Measurements from ENCODE around the gene OR4E2. TPM values are rescaled to one million over a fixed set of nuclear protein-coding genes. Genes with fewer than 3 reads are reported as not detected.

OR4E2 gene
- total RNA-seq, 2 experiments from 2014 or later, result not detected

DNA sequence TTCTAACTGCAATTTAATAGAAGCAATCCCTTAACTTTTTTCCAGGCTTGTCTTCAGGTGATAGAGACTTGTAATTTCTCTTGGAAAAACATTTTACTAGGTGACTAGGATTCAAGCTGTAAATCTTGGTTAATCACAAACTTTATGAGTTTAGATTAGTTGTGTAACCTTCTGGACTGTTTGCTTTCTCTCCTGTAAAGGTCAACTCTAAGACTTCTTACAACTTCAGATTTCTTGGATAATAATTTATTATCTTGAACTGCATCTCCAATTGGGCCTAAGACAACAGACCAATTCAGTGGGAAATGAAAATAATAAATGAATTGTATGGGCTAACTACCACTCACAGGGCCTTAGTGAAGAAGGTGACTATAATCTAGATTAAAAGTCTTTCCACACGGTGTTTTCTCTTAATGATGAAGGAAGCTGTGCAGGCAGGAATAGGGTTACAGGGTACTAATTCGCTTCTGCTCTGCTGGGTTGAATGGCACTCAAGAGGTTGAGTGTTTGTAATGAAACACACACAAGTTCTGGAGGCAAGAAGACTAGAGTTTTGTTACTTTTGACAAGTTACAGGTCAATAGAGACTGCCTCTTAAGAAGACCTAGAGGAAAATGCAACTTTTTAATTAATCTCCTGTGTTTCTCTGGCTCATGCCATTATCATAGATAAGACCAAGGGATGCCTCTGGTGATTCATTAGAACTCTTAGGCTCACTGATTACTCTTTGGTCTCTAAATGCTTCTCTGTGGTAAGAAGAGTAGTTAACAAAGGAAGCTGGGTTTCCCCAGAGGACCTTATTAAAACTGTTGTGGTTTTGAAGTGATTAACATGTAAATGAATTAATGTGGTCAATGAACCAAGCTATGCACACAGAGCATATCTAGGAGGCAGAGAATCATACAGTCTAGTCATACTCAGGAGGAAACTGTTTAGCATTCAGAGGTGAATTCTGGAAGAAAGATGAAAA, 50.0 kb downstream of the OR4E2 start:
- H3K4me1 Mint-ChIP-seq, result peaks cover 15% of the 10 kb centered on the region
- no peak for DNase-seq
- no peak overlapping the region for H3K4me3 Mint-ChIP-seq
- CTCF ChIA-PET, result interaction anchor here (0.6 to 0.8 kb wide), 2 partner anchors 11 to 45 kb away, joined by 3 read pairs; no protein-coding TSS in a partner anchor
- H3K36me3 Mint-ChIP-seq (ENCODE audit: low read depth), result no peaks in the 10 kb centered on the region
- no peaks in the 10 kb centered on the region for H3K9me3 Mint-ChIP-seq
- POLR2A ChIA-PET, result no interaction called here
- H3K27me3 Mint-ChIP-seq, result peaks cover 26% of the 10 kb centered on the region
- no peak overlapping the region for H3K27ac Mint-ChIP-seq

DNA sequence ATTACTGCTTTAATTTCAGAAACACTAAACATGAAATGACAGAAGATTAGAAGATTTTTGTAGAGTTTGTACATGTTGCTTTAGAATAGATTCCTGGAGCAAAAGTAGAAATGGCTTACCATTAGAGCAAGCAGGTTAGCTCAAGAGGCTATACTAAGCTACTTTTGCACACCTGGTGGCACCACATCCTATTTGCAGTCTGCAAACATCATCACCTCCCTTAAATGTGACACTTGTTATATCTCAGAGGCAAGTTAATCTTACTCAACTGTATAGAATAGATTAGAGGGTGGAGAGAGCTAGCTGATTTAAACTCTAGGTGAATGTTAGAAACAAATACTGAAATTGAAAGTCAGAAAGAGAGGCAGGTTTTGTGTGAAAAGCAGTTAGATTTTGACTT, 50.7 kb downstream of the OR4E2 start:
- Mint-ChIP-seq H3K9me3 (peaks cover 4% of the 10 kb centered on the region), H3K4me3 (no peak overlapping the region), H3K27ac (no peak overlapping the region), H3K36me3 (ENCODE audit: low read depth) (no peaks in the 10 kb centered on the region), H3K4me1 (peaks cover 15% of the 10 kb centered on the region), H3K27me3 (peaks cover 32% of the 10 kb centered on the region)
- POLR2A ChIA-PET, result no interaction called here
- CTCF ChIA-PET, result interaction anchor here (0.8 kb wide), 1 partner anchor 45 kb away, joined by 3 read pairs; no protein-coding TSS in a partner anchor
- no peak for DNase-seq

DNA sequence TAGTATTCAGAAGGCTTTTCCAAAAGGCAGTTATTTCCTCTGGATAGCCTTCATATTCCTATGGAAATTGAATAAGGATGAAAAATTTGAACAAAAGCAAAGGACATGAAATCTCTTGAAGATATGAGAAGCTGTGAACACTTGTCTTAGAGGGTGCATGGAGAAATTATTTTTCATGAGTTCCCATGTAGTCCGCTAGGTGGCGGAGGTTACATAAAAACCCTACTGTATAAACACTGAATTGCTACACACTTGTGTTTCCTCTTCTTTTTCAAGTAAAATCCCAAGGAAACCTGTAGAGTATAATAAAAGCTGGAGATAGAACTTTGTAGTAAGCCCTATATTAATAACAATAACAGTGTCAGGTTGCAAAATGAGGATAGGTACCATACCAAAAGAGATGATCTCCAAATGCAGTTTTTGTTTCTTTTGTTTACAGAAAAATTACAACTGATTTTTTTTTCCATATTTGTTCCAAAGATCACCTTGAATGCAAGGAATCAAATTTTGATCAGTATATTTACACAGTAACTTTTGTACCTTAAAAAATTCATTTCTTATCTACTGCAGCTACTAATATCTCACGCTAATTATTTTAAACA, 57.8 kb downstream of the OR4E2 start:
- no peak overlapping the region for H3K27ac Mint-ChIP-seq
- peaks cover 5% of the 10 kb centered on the region for H3K4me1 Mint-ChIP-seq
- H3K9me3 Mint-ChIP-seq, result peaks cover 4% of the 10 kb centered on the region
- peak overlapping the region; percentile 49 for H3K4me3 Mint-ChIP-seq
- H3K36me3 Mint-ChIP-seq (ENCODE audit: low read depth), result no peaks in the 10 kb centered on the region
- ChIA-PET POLR2A (no interaction called here), CTCF (interaction anchor here (0.6 to 1.4 kb wide), 4 partner anchors 12 to 1040 kb away, joined by 3 to 8 read pairs (median 4); no protein-coding TSS in a partner anchor)
- H3K27me3 Mint-ChIP-seq, result peaks cover 30% of the 10 kb centered on the region
- DNase-seq, result peak; percentile 47

DNA sequence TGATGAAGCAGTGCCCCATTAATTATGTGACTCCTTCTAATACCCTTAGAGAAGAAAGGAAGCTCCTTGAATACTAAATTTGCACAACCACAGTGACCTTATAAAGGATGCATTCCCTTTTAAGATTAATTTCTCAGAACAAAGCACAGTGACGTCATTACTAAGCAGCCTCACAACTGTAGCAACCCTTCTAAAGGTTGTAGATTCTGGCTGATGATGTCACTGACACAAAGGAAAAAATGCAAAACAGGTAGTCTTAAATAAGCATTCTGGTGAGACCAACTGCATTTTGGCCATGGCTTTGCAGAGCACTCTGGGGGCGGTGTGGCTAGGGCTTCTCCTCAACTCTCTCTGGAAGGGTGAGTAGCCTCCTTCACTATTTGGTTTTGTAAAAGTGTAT, 58.4 kb downstream of the OR4E2 start:
- ChIA-PET CTCF (interaction anchor here (0.6 to 1.4 kb wide), 2 partner anchors 12 to 1040 kb away, joined by 5 to 8 read pairs; no protein-coding TSS in a partner anchor), POLR2A (no interaction called here)
- H3K27me3 Mint-ChIP-seq, result peaks cover 32% of the 10 kb centered on the region
- peak overlapping the region; percentile 51 for H3K27ac Mint-ChIP-seq
- H3K36me3 Mint-ChIP-seq (ENCODE audit: low read depth), result no peaks in the 10 kb centered on the region
- DNase-seq, result peak; percentile 12
- H3K4me3 Mint-ChIP-seq, result peak overlapping the region; percentile 49
- H3K9me3 Mint-ChIP-seq, result peaks cover 4% of the 10 kb centered on the region
- peaks cover 5% of the 10 kb centered on the region for H3K4me1 Mint-ChIP-seq

DNA sequence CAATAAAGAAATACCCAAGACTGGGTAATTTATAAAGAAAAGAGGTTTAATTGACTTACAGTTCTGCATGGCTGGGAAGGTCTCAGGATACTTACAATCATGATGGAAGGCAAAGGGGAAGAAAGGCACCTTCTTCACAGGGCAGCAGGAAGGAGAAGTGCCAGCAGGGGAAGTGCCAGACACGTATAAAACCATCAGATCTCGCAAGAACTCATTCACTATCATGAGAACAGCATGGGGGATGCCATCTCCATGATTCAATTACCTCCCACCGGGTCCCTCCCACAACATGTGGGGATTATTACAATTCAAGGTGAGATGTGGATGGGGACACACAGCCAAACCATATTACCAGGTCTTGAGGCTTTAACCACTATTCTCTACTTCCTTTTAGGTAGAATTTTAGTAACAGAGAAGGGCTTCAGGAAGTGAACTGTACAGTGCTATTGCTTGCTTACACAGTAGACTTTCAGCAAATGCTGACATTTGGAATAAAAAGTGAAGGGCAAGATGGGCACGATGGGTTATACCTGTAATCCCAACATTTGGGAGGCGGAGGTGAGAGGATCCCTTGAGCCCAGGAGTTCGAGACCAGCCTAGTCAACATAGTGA, 60.8 kb downstream of the OR4E2 start:
- Mint-ChIP-seq H3K4me1 (peaks cover 5% of the 10 kb centered on the region), H3K27ac (peak overlapping the region; percentile 80)
- POLR2A ChIA-PET, result no interaction called here

More for the DNA sequence above, 60.8 kb downstream of the OR4E2 start:
- Mint-ChIP-seq H3K27me3 (peaks cover 34% of the 10 kb centered on the region), H3K36me3 (ENCODE audit: low read depth) (no peaks in the 10 kb centered on the region), H3K4me3 (peak overlapping the region; percentile 64), H3K9me3 (no peaks in the 10 kb centered on the region)
- CTCF ChIA-PET, result interaction anchor here (0.5 to 1.1 kb wide), 2 partner anchors 11 to 98 kb away, joined by 3 read pairs; no protein-coding TSS in a partner anchor
- DNase-seq, result no peak

Other genes starting within 250 kb of the OR4E2 start
- 100 to 1,000 TPM; 123 to 127 TPM for gene CHD8, start 197.7 kb upstream of the OR4E2 start, total RNA-seq
- gene RAB2B, start 176.9 kb upstream of the OR4E2 start, total RNA-seq, result 10 to 100 TPM; 23.3 to 23.8 TPM
- 10 to 100 TPM; 78.0 to 83.1 TPM for gene TOX4, start 176.6 kb upstream of the OR4E2 start, total RNA-seq
- 10 to 100 TPM; 80.2 to 81.4 TPM for gene METTL3, start 142.5 kb upstream of the OR4E2 start, total RNA-seq
- 1 to 10 TPM; 1.9 to 2.2 TPM for gene SALL2, start 127.5 kb upstream of the OR4E2 start, total RNA-seq
- not detected for gene OR10G3, start 73.8 kb upstream of the OR4E2 start, total RNA-seq
- gene OR10G2, start 18.9 kb upstream of the OR4E2 start, total RNA-seq, result not detected
- under 1 TPM; 0.05 to 0.23 TPM for gene OR4E1, start 20.0 kb downstream of the OR4E2 start, total RNA-seq